ENCODE data around the gene TMEM225B. TPM values are rescaled to one million over a fixed set of nuclear protein-coding genes. Genes with fewer than 3 reads are reported as not detected.

Gene TMEM225B
- total RNA-seq, 4 donors from 2014 or later = 0.23 to 0.57 TPM; not detected in 2

GRCh38 chr7:99623702-99624447 lies 25.8 kb downstream of the TMEM225B start:
- Histone ChIP-seq H3K9me3 (no peaks in the 10 kb centered on the region), H3K27me3 (no peaks in the 10 kb centered on the region), H3K4me3 (no peak overlapping the region), H3K36me3 (peaks cover 41 to 100% (median 51%) of the 10 kb centered on the region in 3 donors), H3K27ac (peak overlapping the region in 3 of 4 donors; percentile 36 to 59 (median 56)), H3K4me1 (peaks cover 6 to 22% (median 9%) of the 10 kb centered on the region in 3 donors)
- TF ChIP-seq POLR2A (IDR thresholded peaks at IDR 0.05) (no peak), CTCF (IDR thresholded peaks at IDR 0.05) (no peak)
- intact Hi-C loops (cut with DNase I) = no loop called here
- WGBS, 2 donors = 73 to 74% methylated on average over 4 to 7 of the region's 9 CpGs
- DNase-seq = no peak

DNA sequence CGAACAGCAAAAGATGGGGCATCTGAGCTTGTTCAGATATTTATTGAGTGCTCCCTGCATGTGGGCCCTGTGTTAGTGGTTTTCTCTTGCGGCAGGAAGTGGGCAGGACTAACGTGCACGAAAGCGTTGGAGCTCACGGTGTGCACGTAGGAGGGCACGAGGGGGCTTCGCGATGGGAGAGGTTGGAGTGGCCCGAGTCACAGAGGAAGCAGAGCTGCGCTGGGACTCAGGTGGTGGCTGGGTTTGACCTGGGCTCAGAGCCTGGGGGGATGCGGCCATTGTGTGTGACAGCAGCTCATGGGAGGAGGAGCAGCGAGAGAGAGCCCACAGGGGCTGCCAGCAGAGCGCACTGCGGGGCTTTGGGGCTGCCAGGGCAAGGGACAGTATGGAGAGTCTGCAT lies 26.4 kb downstream of the TMEM225B start:
- 86 to 90% methylated on average over 16 of the region's 16 CpGs for WGBS, 2 donors
- no peak for DNase-seq

DNA sequence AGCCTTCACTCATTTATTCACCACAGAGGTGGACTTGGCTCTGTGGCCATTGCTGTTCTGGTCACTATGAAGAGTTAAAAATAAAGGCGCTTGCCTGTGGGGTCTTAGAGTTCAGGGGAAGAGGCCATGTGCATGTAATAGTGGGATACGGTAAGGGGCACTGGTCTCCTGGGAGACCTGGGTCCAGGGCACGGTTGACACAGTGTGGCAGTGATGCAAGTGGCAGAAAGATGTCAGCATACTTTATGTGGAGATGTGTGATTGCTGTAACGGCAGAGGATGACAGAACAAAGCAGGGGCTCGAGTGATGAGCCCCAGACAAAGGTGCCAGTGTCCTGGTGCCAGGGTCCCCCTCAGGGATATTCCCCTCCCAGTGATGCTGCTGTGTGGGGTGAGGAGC lies 27.3 kb downstream of the TMEM225B start:
- 94% methylated on average over 5 of the region's 5 CpGs for WGBS, 2 donors
- no peak overlapping the region for H3K4me3 ChIP-seq
- no peak for DNase-seq
- H3K36me3 ChIP-seq = peaks cover 50 to 100% (median 57%) of the 10 kb centered on the region in 3 donors
- no peaks in the 10 kb centered on the region for H3K9me3 ChIP-seq
- intact Hi-C loops (cut with DNase I) = no loop called here
- TF ChIP-seq POLR2A (IDR thresholded peaks at IDR 0.05) (no peak), CTCF (IDR thresholded peaks at IDR 0.05) (no peak)
- H3K27ac ChIP-seq = no peak overlapping the region
- no peaks in the 10 kb centered on the region for H3K27me3 ChIP-seq
- H3K4me1 ChIP-seq = peaks cover 6 to 33% (median 9%) of the 10 kb centered on the region in 3 donors

More for the DNA sequence above, 26.4 kb downstream of the TMEM225B start:
- H3K4me3 ChIP-seq = no peak overlapping the region
- H3K4me1 ChIP-seq = peaks cover 6 to 26% (median 9%) of the 10 kb centered on the region in 3 donors
- no peaks in the 10 kb centered on the region for H3K9me3 ChIP-seq
- no peak overlapping the region for H3K27ac ChIP-seq
- H3K27me3 ChIP-seq = no peaks in the 10 kb centered on the region
- H3K36me3 ChIP-seq = peaks cover 42 to 100% (median 55%) of the 10 kb centered on the region in 3 donors
- TF ChIP-seq POLR2A (IDR thresholded peaks at IDR 0.05) (no peak), CTCF (IDR thresholded peaks at IDR 0.05) (no peak)
- intact Hi-C loops (cut with DNase I) = no loop called here

DNA sequence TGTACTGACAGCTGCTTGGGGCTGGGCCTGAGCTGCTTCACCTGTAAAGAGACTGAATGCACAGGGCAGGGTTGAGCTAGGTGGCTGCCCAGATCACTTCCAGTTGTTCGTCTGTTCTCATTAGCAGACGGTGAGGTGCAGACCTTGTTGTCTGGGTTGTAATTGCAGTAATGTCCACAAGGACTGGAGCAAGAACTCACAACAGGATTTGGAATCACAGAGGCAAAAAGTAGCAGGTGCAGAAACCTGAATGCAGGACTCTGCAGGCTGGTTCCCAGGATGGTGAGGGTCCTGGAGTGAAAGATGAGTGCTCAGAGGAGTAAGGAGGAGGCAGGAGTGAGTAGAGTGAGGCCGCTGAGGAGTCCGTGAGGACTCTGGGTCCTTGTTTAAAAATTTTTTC lies 27.9 kb downstream of the TMEM225B start:
- Histone ChIP-seq H3K36me3 (peaks cover 52 to 100% (median 59%) of the 10 kb centered on the region in 3 donors), H3K27me3 (no peaks in the 10 kb centered on the region), H3K4me1 (peaks cover 6 to 39% (median 10%) of the 10 kb centered on the region in 3 donors), H3K27ac (no peak overlapping the region), H3K4me3 (no peak overlapping the region), H3K9me3 (no peaks in the 10 kb centered on the region)
- TF ChIP-seq CTCF (IDR thresholded peaks at IDR 0.05) (no peak), POLR2A (IDR thresholded peaks at IDR 0.05) (no peak)
- WGBS, 2 donors = 92 to 94% methylated on average over 4 of the region's 4 CpGs
- intact Hi-C loops (cut with DNase I) = no loop called here
- no peak for DNase-seq

DNA sequence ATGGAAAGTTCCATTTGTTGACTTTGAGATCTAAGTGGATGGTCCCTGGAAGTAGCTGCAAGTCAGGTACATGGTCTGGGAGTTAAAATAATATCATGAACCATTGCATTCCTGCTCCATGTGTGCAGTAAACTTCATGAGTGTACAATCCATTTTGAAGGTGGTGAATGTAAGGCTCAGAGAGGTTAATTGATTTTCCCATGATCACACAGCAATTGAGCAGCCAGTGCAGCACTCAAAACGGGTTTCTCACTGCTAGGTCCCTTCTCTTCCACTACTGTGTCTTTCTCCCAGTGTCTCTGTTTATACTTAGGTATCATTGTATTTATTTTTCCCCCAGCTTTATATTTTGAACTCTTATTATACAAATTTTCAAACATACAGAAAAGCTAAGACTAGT lies 28.6 kb downstream of the TMEM225B start:
- TF ChIP-seq POLR2A (IDR thresholded peaks at IDR 0.05) (no peak), CTCF (IDR thresholded peaks at IDR 0.05) (no peak)
- Histone ChIP-seq H3K4me1 (peaks cover 6 to 46% (median 15%) of the 10 kb centered on the region in 3 donors), H3K27ac (no peak overlapping the region), H3K36me3 (peaks cover 46 to 100% (median 55%) of the 10 kb centered on the region in 3 donors), H3K27me3 (no peaks in the 10 kb centered on the region), H3K4me3 (no peak overlapping the region), H3K9me3 (no peaks in the 10 kb centered on the region)
- intact Hi-C loops (cut with DNase I) = no loop called here
- DNase-seq = no peak
- 79 to 80% methylated on average over 1 of the region's 1 CpG for WGBS, 2 donors
